Measurements from ENCODE around the gene SSR4.

DNA sequence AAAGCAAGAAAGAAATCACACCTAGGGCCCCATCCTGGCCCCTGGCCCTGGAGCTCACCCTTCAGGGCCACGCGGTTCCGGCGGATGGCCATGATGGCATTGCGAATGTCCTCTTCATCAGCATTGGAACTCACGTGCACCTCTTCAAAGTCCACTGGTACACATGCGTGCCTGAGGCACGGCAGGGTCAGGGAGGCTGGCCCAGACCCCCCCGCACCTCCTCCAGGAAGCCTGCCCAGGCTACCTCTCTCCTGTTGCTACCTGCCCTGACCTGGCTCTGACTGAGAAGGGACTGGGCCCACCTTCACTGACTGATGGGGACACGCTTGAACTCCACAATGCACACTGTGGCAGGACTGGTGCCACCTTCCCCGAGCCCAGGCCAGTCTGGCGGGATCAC, 4.8 kb upstream of the SSR4 start:
- TF ChIP-seq, protein P1, sequence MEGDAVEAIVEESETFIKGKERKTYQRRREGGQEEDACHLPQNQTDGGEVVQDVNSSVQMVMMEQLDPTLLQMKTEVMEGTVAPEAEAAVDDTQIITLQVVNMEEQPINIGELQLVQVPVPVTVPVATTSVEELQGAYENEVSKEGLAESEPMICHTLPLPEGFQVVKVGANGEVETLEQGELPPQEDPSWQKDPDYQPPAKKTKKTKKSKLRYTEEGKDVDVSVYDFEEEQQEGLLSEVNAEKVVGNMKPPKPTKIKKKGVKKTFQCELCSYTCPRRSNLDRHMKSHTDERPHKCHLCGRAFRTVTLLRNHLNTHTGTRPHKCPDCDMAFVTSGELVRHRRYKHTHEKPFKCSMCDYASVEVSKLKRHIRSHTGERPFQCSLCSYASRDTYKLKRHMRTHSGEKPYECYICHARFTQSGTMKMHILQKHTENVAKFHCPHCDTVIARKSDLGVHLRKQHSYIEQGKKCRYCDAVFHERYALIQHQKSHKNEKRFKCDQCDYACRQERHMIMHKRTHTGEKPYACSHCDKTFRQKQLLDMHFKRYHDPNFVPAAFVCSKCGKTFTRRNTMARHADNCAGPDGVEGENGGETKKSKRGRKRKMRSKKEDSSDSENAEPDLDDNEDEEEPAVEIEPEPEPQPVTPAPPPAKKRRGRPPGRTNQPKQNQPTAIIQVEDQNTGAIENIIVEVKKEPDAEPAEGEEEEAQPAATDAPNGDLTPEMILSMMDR (IDR thresholded peaks at IDR 0.05): no peak
- TF ChIP-seq, protein P2, sequence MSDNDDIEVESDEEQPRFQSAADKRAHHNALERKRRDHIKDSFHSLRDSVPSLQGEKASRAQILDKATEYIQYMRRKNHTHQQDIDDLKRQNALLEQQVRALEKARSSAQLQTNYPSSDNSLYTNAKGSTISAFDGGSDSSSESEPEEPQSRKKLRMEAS (IDR thresholded peaks at IDR 0.05): no peak

All from A549 (cell line).